SK-N-SH treated with all-trans-retinoic acid at 6 μM for 48 hours (cell line): Measurements from ENCODE around the gene SMIM38.

Experiments
- CSDC2 ChIP-seq: fragments of 250-450 bp; sonication (Bioruptor Pico); IDR thresholded peaks from 2 replicates; pipeline ENCODE4 v1.5.0; 2020; ENCODE audit warnings: mild to moderate bottlenecking, moderate library complexity
- ESRRG ChIP-seq: fragments of 250-450 bp; sonication (Bioruptor Pico); IDR thresholded peaks from 2 replicates; pipeline ENCODE4 v1.6.1; 2021; ENCODE audit warnings: mild to moderate bottlenecking
- PATZ1 ChIP-seq: fragments of 250-450 bp; sonication (Bioruptor Pico); IDR thresholded peaks from 2 replicates; pipeline ENCODE4 v1.8.0; 2020; ENCODE audit warnings: mild to moderate bottlenecking, moderate library complexity, borderline replicate concordance
- PPARA ChIP-seq: fragments of 250-450 bp; sonication (Bioruptor Pico); IDR thresholded peaks from 2 replicates; pipeline ENCODE4 v1.5.0; 2020; ENCODE audit warnings: mild to moderate bottlenecking, borderline replicate concordance
- RARB ChIP-seq: fragments of 250-450 bp; sonication (Bioruptor Pico); IDR thresholded peaks from 2 replicates; pipeline ENCODE4 v1.8.0; 2021; ENCODE audit warnings: mild to moderate bottlenecking, moderate library complexity
- SNAI2 ChIP-seq: fragments of 250-450 bp; sonication (Bioruptor Pico); IDR thresholded peaks from 2 replicates; pipeline ENCODE4 v1.5.0; 2020; ENCODE audit warnings: mild to moderate bottlenecking, moderate library complexity
- TCF4 ChIP-seq: fragments of 250-450 bp; sonication (Bioruptor Pico); IDR thresholded peaks from 2 replicates; pipeline ENCODE4 v1.8.0; 2021; ENCODE audit warnings: mild to moderate bottlenecking, moderate library complexity, borderline replicate concordance
- ZFP3 ChIP-seq: fragments of 250-450 bp; sonication (Bioruptor Pico); IDR thresholded peaks from 2 replicates; pipeline ENCODE4 v1.5.0; 2020; ENCODE audit warnings: mild to moderate bottlenecking, moderate library complexity
- ZFP30 ChIP-seq: fragments of 450-650 bp; formaldehyde crosslinking; IDR thresholded peaks from 2 replicates; pipeline ENCODE4 v1.5.0; 2022; ENCODE audit warnings: mild to moderate bottlenecking, moderate library complexity
- ZNF565 ChIP-seq: fragments of 450-650 bp; formaldehyde crosslinking; conservative IDR thresholded peaks from 2 replicates; pipeline ENCODE4 v1.5.0; 2020; ENCODE audit warnings: low read depth, mild to moderate bottlenecking, moderate library complexity
- TF ChIP-seq, protein P1 (sequence below): fragments of 250-450 bp; sonication (Bioruptor Pico); IDR thresholded peaks from 2 replicates; pipeline ENCODE4 v1.5.0; 2020; ENCODE audit warnings: mild to moderate bottlenecking, moderate library complexity
- TF ChIP-seq, protein P2 (sequence below): fragments of 250-450 bp; sonication (Bioruptor Pico); IDR thresholded peaks from 2 replicates; pipeline ENCODE4 v1.5.1; 2020; ENCODE audit warnings: low read depth, mild to moderate bottlenecking, moderate library complexity

DNA sequence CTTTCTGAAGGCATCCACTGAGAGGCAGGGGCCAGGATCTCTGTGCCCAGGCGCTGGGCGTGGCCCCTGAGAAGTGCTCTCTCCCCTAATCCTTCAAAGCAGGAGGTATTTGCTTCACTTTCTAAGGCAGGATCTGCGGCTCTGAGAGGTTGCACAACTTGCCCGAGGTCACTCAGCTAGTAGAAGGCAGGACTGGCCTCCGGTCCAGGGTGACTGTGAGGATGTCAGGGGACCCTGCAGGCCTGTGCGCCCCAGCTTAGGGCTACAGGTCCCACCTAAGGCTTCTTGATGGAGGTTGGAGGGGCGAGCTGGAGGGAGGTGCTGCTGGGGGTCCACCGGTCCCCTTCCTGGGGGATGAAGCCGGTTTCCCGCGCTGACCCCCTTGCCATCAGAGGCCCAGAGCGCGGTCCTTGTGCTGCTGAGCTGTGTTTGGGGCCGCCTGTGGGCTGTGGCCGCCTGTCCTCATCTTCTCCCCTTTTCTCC lies 979 bp downstream of the SMIM38 start:
- TF ChIP-seq TCF4 (CRISPR knock-in tag), result no peak
- TF ChIP-seq CSDC2, result no peak
- TF ChIP-seq SNAI2 (CRISPR knock-in tag), result no peak
- no peak for TF ChIP-seq PATZ1 (CRISPR knock-in tag)
- TF ChIP-seq, protein P1, sequence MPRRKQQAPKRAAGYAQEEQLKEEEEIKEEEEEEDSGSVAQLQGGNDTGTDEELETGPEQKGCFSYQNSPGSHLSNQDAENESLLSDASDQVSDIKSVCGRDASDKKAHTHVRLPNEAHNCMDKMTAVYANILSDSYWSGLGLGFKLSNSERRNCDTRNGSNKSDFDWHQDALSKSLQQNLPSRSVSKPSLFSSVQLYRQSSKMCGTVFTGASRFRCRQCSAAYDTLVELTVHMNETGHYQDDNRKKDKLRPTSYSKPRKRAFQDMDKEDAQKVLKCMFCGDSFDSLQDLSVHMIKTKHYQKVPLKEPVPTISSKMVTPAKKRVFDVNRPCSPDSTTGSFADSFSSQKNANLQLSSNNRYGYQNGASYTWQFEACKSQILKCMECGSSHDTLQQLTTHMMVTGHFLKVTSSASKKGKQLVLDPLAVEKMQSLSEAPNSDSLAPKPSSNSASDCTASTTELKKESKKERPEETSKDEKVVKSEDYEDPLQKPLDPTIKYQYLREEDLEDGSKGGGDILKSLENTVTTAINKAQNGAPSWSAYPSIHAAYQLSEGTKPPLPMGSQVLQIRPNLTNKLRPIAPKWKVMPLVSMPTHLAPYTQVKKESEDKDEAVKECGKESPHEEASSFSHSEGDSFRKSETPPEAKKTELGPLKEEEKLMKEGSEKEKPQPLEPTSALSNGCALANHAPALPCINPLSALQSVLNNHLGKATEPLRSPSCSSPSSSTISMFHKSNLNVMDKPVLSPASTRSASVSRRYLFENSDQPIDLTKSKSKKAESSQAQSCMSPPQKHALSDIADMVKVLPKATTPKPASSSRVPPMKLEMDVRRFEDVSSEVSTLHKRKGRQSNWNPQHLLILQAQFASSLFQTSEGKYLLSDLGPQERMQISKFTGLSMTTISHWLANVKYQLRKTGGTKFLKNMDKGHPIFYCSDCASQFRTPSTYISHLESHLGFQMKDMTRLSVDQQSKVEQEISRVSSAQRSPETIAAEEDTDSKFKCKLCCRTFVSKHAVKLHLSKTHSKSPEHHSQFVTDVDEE (CRISPR knock-in tag), result no peak
- no peak for TF ChIP-seq ZFP3 (CRISPR knock-in tag)
- TF ChIP-seq RARB (CRISPR knock-in tag), result no peak
- TF ChIP-seq ESRRG (CRISPR knock-in tag), result no peak
- TF ChIP-seq ZFP30, result no peak
- no peak for TF ChIP-seq PPARA (CRISPR knock-in tag)
- no peak for TF ChIP-seq ZNF565 (CRISPR knock-in tag)
- TF ChIP-seq, protein P2, sequence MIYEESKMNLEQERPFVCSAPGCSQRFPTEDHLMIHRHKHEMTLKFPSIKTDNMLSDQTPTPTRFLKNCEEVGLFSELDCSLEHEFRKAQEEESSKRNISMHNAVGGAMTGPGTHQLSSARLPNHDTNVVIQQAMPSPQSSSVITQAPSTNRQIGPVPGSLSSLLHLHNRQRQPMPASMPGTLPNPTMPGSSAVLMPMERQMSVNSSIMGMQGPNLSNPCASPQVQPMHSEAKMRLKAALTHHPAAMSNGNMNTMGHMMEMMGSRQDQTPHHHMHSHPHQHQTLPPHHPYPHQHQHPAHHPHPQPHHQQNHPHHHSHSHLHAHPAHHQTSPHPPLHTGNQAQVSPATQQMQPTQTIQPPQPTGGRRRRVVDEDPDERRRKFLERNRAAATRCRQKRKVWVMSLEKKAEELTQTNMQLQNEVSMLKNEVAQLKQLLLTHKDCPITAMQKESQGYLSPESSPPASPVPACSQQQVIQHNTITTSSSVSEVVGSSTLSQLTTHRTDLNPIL (CRISPR knock-in tag), result no peak
